Measurements from ENCODE around the gene S100G.

- no peak for TF ChIP-seq CTCF (IDR thresholded peaks at IDR 0.05; ENCODE audit: low read depth, low read length)
- no peak for TF ChIP-seq MYC (IDR thresholded peaks at IDR 0.05; ENCODE audit: low read depth, low read length)
- no peak for TF ChIP-seq POLR2A (IDR thresholded peaks at IDR 0.05; ENCODE audit: extremely low read depth, insufficient read length)
These were observed 47.0 kb downstream of the S100G start for GRCh38 chrX:16696956-16697355.
